Hepatocyte (in vitro differentiated cells): Measurements from ENCODE around the gene SLC1A1. TPM values are rescaled to one million over a fixed set of nuclear protein-coding genes. Genes with fewer than 3 reads are reported as not detected.

ENCODE experiments used
- DNase-seq: peaks from one replicate; pipeline ENCODE4 v3.0.0-alpha.2; 2016; ENCODE audit warnings: low spot score
- H2AFZ ChIP-seq: fragments of 200-600 bp; sonication (generic); 2 replicates; pipeline ENCODE4 v1.6.0; 2016; ENCODE audit warnings: antibody characterized with exemption, mild to moderate bottlenecking
- H3K27ac ChIP-seq: fragments of 200-600 bp; sonication (generic); 2 replicates; pipeline ENCODE4 v1.5.1; 2016; ENCODE audit warnings: mild to moderate bottlenecking
- H3K27me3 ChIP-seq: fragments of 200-600 bp; sonication (generic); 2 replicates; pipeline ENCODE4 v1.6.1; 2016
- H3K36me3 ChIP-seq: fragments of 200-600 bp; sonication (generic); replicated peaks from 2 replicates; pipeline ENCODE4 v1.5.1; 2016; ENCODE audit warnings: low read depth; ENCODE audit not compliant: insufficient read depth
- H3K4me1 ChIP-seq: fragments of 200-600 bp; sonication (generic); 2 replicates; pipeline ENCODE4 v1.5.1; 2016; ENCODE audit warnings: mild to moderate bottlenecking, moderate library complexity; ENCODE audit not compliant: insufficient read depth
- H3K4me2 ChIP-seq: fragments of 200-600 bp; sonication (generic); 2 replicates; pipeline ENCODE4 v1.6.0; 2016
- H3K4me3 ChIP-seq: fragments of 200-600 bp; sonication (generic); 2 replicates; pipeline ENCODE4 v1.5.1; 2016; ENCODE audit warnings: mild to moderate bottlenecking
- H3K79me2 ChIP-seq: fragments of 200-600 bp; sonication (generic); 2 replicates; pipeline ENCODE4 v1.6.0; 2017; ENCODE audit warnings: mild to moderate bottlenecking
- H3K9me2 ChIP-seq: fragments of 200-600 bp; sonication (generic); replicated peaks from 2 replicates; pipeline ENCODE4 v1.6.0; 2017; ENCODE audit warnings: mild to moderate bottlenecking; ENCODE audit not compliant: insufficient read depth
- H3K9me3 ChIP-seq: fragments of 200-600 bp; sonication (generic); 2 replicates; pipeline ENCODE4 v1.5.1; 2016; ENCODE audit warnings: low read depth, mild to moderate bottlenecking
- H4K20me1 ChIP-seq: fragments of 200-600 bp; sonication (generic); 2 replicates; pipeline ENCODE4 v1.6.0; 2016; ENCODE audit warnings: mild to moderate bottlenecking; ENCODE audit not compliant: insufficient read depth, poor library complexity, severe bottlenecking
- EZH2 ChIP-seq: fragments of 200-600 bp; sonication (generic); IDR thresholded peaks from 2 replicates; pipeline ENCODE4 v1.6.1; 2016; ENCODE audit warnings: antibody characterized with exemption, mild to moderate bottlenecking, borderline replicate concordance
- EZH2phosphoT487 ChIP-seq: fragments of 200-600 bp; sonication (generic); IDR thresholded peaks from one replicate; pipeline ENCODE4 v1.6.1; 2018; ENCODE audit warnings: antibody characterized with exemption, mild to moderate bottlenecking, low read depth, moderate library complexity; ENCODE audit not compliant: unreplicated experiment, severe bottlenecking
- WGBS: methylation state at CpG from one replicate; pipeline ENCODE4 v1.1.6; 2016; ENCODE audit warnings: low lambda C conversion rate; ENCODE audit errors: missing lambda C conversion rate; 5-methylcytosine and 5-hydroxymethylcytosine counted together
- polyA plus RNA-seq: library from polyadenylated mRNA; unstranded; fragments of >200 nt; fragmentation: Nextera tagmentation; extraction: Ambion mirVana; gene quantifications from 2 replicates; pipeline ENCODE4 v1.2.1, GENCODE V29; 2016
- total RNA-seq: library from RNA; depleted of rRNA; stranded (reverse); fragments of >200 nt; gene quantifications from 2 replicates; pipeline ENCODE4 v1.2.3, GENCODE V29; 2014
- TF ChIP-seq, protein P1 (sequence below): fragments of 200-600 bp; sonication (generic); IDR thresholded peaks from 2 replicates; pipeline ENCODE4 v1.5.1; 2016; ENCODE audit warnings: antibody characterized with exemption, mild to moderate bottlenecking; ENCODE audit not compliant: poor library complexity

The SLC1A1 gene
- total and polyA plus RNA-seq, 2 experiments from 2014 or later = 36.1 to 50.7 TPM

DNA sequence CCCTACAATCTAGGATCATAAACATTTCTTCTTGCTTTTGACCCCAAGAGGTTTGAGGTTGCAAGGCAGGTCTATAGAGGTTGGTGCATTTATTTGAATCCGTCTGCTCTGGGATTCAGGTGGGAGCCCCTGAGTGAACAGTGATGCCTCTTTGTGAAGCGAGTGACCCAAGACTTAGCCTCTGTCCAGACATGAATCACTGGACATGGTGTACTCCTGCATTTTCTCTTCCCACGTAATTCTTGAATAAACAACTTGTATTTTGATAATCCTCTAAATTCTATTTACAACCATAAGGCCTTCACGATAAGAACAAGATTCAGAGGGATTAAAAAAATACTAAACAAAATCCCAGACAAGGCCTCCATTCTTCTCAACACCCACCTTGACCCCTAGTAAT, 104.3 kb downstream of the SLC1A1 start:
- Histone ChIP-seq H3K79me2 (no peaks in the 10 kb centered on the region), H3K4me3 (no peak overlapping the region), H3K4me1 (peaks cover 10% of the 10 kb centered on the region), H3K9me2 (no peaks in the 10 kb centered on the region), H3K36me3 (no peaks in the 10 kb centered on the region), H3K27ac (peak overlapping the region; percentile 29), H2AFZ (no peak overlapping the region), H3K9me3 (no peaks in the 10 kb centered on the region), H4K20me1 (no peaks in the 10 kb centered on the region), H3K4me2 (no peak overlapping the region), H3K27me3 (no peaks in the 10 kb centered on the region)
- 69% methylated on average over 4 of the region's 4 CpGs for WGBS
- TF ChIP-seq, protein P1, sequence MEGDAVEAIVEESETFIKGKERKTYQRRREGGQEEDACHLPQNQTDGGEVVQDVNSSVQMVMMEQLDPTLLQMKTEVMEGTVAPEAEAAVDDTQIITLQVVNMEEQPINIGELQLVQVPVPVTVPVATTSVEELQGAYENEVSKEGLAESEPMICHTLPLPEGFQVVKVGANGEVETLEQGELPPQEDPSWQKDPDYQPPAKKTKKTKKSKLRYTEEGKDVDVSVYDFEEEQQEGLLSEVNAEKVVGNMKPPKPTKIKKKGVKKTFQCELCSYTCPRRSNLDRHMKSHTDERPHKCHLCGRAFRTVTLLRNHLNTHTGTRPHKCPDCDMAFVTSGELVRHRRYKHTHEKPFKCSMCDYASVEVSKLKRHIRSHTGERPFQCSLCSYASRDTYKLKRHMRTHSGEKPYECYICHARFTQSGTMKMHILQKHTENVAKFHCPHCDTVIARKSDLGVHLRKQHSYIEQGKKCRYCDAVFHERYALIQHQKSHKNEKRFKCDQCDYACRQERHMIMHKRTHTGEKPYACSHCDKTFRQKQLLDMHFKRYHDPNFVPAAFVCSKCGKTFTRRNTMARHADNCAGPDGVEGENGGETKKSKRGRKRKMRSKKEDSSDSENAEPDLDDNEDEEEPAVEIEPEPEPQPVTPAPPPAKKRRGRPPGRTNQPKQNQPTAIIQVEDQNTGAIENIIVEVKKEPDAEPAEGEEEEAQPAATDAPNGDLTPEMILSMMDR = no peak
- TF ChIP-seq EZH2 (no peak), EZH2phosphoT487 (no peak)
- no peak for DNase-seq

GRCh38 chr9:4594994-4595393, 104.7 kb downstream of the SLC1A1 start:
- no peak overlapping the region for H2AFZ ChIP-seq
- WGBS = 69% methylated on average over 2 of the region's 2 CpGs
- no peak overlapping the region for H3K4me3 ChIP-seq
- no peaks in the 10 kb centered on the region for H3K9me2 ChIP-seq
- H3K27ac ChIP-seq = peak overlapping the region; percentile 1
- H3K4me2 ChIP-seq = no peak overlapping the region
- H3K4me1 ChIP-seq = peaks cover 10% of the 10 kb centered on the region
- no peaks in the 10 kb centered on the region for H4K20me1 ChIP-seq
- no peaks in the 10 kb centered on the region for H3K27me3 ChIP-seq
- DNase-seq = no peak
- H3K79me2 ChIP-seq = no peaks in the 10 kb centered on the region
- no peak for TF ChIP-seq EZH2phosphoT487
- H3K9me3 ChIP-seq = no peaks in the 10 kb centered on the region
- no peaks in the 10 kb centered on the region for H3K36me3 ChIP-seq

DNA sequence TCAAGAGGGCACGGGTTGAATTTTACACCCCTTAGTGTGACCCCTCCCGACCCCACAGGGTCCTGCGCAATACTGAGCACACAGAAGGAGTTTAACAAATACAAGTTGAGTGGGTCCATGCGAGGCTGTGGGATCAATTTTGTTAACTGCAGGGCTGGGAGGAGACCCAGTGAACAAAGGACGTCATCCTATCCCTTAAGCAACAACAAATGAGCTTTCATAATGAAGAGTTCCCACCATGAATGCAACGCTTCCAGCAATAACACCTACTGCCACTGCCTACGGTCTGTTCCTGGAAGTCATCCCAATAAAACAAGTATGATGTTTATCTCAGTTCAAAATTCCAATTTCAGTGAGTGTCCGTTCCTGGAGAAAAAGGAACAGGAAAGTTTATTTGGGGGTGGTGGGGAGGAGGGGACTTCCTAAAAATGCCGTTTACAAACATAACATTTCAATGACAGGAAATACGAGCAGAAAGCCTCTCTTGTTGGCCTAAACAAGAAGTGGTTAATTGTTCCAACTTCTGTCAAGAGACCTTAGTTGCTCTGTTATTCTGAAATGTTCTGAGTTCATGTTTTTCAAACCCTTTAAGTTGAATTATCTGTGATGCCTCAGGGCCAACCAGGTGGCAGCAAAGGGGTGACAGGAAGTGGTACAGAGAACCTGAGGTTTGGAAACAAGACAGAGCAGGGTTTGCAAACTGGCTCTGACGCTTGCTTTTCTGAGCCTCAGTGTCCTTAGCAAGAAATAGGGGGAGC, 106.1 kb downstream of the SLC1A1 start:
- H3K27ac ChIP-seq = no peak overlapping the region
- H3K4me1 ChIP-seq = peaks cover under 1% of the 10 kb centered on the region
- H3K4me2 ChIP-seq = no peak overlapping the region
- no peaks in the 10 kb centered on the region for H4K20me1 ChIP-seq
- no peak overlapping the region for H2AFZ ChIP-seq
- H3K36me3 ChIP-seq = no peaks in the 10 kb centered on the region
- DNase-seq = no peak
- H3K79me2 ChIP-seq = no peaks in the 10 kb centered on the region
- WGBS = 71% methylated on average over 11 of the region's 11 CpGs
- no peaks in the 10 kb centered on the region for H3K9me2 ChIP-seq
- no peak for TF ChIP-seq EZH2phosphoT487
- no peak for TF ChIP-seq EZH2
- TF ChIP-seq, protein P1 = no peak
- H3K4me3 ChIP-seq = no peak overlapping the region
- no peaks in the 10 kb centered on the region for H3K9me3 ChIP-seq
- no peaks in the 10 kb centered on the region for H3K27me3 ChIP-seq

DNA sequence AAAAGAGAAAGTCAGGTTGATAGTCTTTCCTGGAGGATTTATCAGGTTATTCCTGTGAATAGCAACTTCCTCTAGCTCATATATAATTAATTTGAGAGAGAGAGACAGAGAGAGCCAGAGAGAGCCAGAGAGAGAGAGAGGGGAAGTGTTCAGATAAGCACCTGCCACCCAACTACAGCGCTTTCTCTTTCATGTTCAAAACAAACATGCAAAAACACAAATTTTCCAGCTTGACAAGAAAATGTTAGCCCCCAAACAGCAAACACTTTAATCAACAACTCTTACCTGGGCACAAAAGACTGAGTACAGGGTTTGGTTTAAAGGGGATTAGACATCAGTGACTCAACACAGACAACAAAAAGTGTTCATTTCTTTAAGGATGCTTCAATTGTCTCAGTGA, 110.1 kb downstream of the SLC1A1 start:
- TF ChIP-seq EZH2 (no peak), EZH2phosphoT487 (no peak)
- TF ChIP-seq, protein P1 = no peak
- H3K4me2 ChIP-seq = no peak overlapping the region
- H3K79me2 ChIP-seq = no peaks in the 10 kb centered on the region
- no peaks in the 10 kb centered on the region for H3K27me3 ChIP-seq
- H3K4me1 ChIP-seq = no peaks in the 10 kb centered on the region
- no peak for DNase-seq
- H3K27ac ChIP-seq = no peak overlapping the region
- WGBS = 100% methylated on average over 1 of the region's 1 CpG
- no peaks in the 10 kb centered on the region for H3K9me3 ChIP-seq
- no peaks in the 10 kb centered on the region for H4K20me1 ChIP-seq
- no peaks in the 10 kb centered on the region for H3K9me2 ChIP-seq
- H3K4me3 ChIP-seq = no peak overlapping the region
- no peak overlapping the region for H2AFZ ChIP-seq
- no peaks in the 10 kb centered on the region for H3K36me3 ChIP-seq
